GM21737 (cell line): ENCODE results near the gene ABCB4.
A peak's percentile ranks its signal among the peaks of the same experiment; 100 is the strongest.

ENCODE experiments used
- ATAC-seq: cut with Tn5 transposase; IDR thresholded peaks from one replicate; pipeline ENCODE4 v1.9.1; 2021; ENCODE audit warnings: mild to moderate bottlenecking, moderate library complexity; ENCODE audit not compliant: unreplicated experiment

The ABCB4 gene

GRCh38 chr7:87475359-87476178, at the start of gene ABCB4:
ABCB4 (minus strand) TSS chr7:87475680; CDS start chr7:87475465, 215 bp downstream.
- peak; percentile 23 for ATAC-seq

GRCh38 chr7:87518735-87519134, 43.3 kb upstream of the ABCB4 start:
- ATAC-seq = no peak

GRCh38 chr7:87517891-87518290, 42.4 kb upstream of the ABCB4 start:
- ATAC-seq = no peak

- ATAC-seq = no peak
These were observed 41.8 kb upstream of the ABCB4 start for GRCh38 chr7:87517136-87517815.

- no peak for ATAC-seq
These were observed 38.4 kb upstream of the ABCB4 start for GRCh38 chr7:87513735-87514335.

- no peak for ATAC-seq
These were observed 37.4 kb upstream of the ABCB4 start for GRCh38 chr7:87512906-87513305.

GRCh38 chr7:87511510-87511909, 36.0 kb upstream of the ABCB4 start:
- ATAC-seq = no peak

GRCh38 chr7:87510411-87510875, 35.0 kb upstream of the ABCB4 start:
- no peak for ATAC-seq

- ATAC-seq = no peak
These were observed 32.0 kb upstream of the ABCB4 start for GRCh38 chr7:87507446-87507845.

- ATAC-seq = no peak
These were observed 31.0 kb upstream of the ABCB4 start for GRCh38 chr7:87506246-87507180.

GRCh38 chr7:87505557-87506245, 30.2 kb upstream of the ABCB4 start:
- no peak for ATAC-seq

GRCh38 chr7:87505122-87505521, 29.6 kb upstream of the ABCB4 start:
- ATAC-seq = no peak

GRCh38 chr7:87499494-87499893, 24.0 kb upstream of the ABCB4 start:
- ATAC-seq = no peak

GRCh38 chr7:87498893-87499292, 23.4 kb upstream of the ABCB4 start:
- no peak for ATAC-seq

GRCh38 chr7:87497482-87497881, 22.0 kb upstream of the ABCB4 start:
- no peak for ATAC-seq

- ATAC-seq = no peak
These were observed 19.9 kb upstream of the ABCB4 start for GRCh38 chr7:87495366-87495765.

- ATAC-seq = no peak
These were observed 19.0 kb upstream of the ABCB4 start for GRCh38 chr7:87494454-87494853.

- no peak for ATAC-seq
These were observed 7.7 kb upstream of the ABCB4 start for GRCh38 chr7:87483131-87483530.

- ATAC-seq = no peak
These were observed 6.6 kb upstream of the ABCB4 start for GRCh38 chr7:87482115-87482514.

GRCh38 chr7:87480386-87480785, 4.9 kb upstream of the ABCB4 start:
- ATAC-seq = no peak
